Measurements from ENCODE around the gene TRAK1.

TRAK1 gene

DNA sequence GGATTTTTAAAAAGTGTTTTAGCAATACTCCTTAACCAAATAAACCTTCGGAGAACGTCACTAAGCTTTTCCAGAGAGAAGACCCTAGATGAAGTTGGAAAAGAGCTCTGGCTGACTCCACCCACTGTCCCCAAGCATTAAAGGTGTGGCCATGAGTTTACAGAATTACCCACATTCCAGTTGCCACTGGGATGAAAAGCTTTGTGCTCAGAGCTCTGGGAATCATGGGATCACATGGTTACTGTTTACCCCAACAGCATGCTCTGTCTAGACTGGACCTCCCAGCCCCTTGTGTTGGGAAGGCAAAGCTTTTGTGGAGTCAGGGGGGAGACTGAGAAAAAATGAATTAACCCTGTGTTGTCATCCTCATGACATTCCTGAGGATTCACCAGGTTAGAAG, 119.6 kb downstream of the TRAK1 start:
- no peak overlapping the region for H3K4me2 ChIP-seq (ENCODE audit: low read length)

GRCh38 chr3:42213417-42213816, 122.3 kb downstream of the TRAK1 start:
- Histone ChIP-seq H3K36me3 (ENCODE audit: control insufficient read depth, insufficient read depth, low read length) (no peaks in the 10 kb centered on the region), H3K4me1 (peaks cover 3% of the 10 kb centered on the region)
- TF ChIP-seq, protein P1, sequence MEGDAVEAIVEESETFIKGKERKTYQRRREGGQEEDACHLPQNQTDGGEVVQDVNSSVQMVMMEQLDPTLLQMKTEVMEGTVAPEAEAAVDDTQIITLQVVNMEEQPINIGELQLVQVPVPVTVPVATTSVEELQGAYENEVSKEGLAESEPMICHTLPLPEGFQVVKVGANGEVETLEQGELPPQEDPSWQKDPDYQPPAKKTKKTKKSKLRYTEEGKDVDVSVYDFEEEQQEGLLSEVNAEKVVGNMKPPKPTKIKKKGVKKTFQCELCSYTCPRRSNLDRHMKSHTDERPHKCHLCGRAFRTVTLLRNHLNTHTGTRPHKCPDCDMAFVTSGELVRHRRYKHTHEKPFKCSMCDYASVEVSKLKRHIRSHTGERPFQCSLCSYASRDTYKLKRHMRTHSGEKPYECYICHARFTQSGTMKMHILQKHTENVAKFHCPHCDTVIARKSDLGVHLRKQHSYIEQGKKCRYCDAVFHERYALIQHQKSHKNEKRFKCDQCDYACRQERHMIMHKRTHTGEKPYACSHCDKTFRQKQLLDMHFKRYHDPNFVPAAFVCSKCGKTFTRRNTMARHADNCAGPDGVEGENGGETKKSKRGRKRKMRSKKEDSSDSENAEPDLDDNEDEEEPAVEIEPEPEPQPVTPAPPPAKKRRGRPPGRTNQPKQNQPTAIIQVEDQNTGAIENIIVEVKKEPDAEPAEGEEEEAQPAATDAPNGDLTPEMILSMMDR (IDR thresholded peaks at IDR 0.05): no peak

More for the DNA sequence above, 119.6 kb downstream of the TRAK1 start:
- Histone ChIP-seq H3K36me3 (ENCODE audit: control insufficient read depth, insufficient read depth, low read length) (no peaks in the 10 kb centered on the region), H3K9me3 (ENCODE audit: control insufficient read depth, low read length) (no peaks in the 10 kb centered on the region), H3K9ac (no peak overlapping the region), H3K4me1 (peaks cover 7% of the 10 kb centered on the region), H3K27me3 (ENCODE audit: control insufficient read depth, insufficient read depth, low read length) (no peaks in the 10 kb centered on the region), H2AFZ (no peak overlapping the region), H3K79me2 (no peaks in the 10 kb centered on the region), H3K4me3 (ENCODE audit: low read depth, low read length) (no peak overlapping the region), H3K27ac (no peak overlapping the region)
- TF ChIP-seq, protein P1 (IDR thresholded peaks at IDR 0.05): no peak

DNA sequence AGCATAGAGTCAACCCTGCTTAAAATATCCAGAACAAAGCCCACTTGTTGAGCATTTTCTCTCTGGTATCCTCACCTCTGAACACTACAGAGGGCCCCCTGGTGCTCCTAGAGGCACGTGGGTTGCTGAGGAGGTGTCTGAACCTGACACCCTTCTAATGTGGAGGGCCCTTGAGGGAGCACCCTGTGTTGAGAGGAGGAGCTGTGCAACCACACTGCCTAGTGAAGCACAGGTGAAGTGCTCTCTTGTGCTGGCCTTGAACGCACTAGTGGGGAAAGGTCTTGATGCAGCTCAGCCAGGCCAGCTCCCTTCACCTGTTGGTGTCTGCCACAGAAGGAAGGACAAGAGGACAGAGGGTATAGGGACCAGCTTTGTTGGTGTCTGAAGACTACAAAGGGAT, 122.9 kb downstream of the TRAK1 start:
- H2AFZ ChIP-seq: no peak overlapping the region
- no peaks in the 10 kb centered on the region for H3K36me3 ChIP-seq (ENCODE audit: control insufficient read depth, insufficient read depth, low read length)
- TF ChIP-seq, protein P1 (IDR thresholded peaks at IDR 0.05): no peak
- peaks cover 3% of the 10 kb centered on the region for H3K4me1 ChIP-seq
- H3K79me2 ChIP-seq: no peaks in the 10 kb centered on the region
- no peaks in the 10 kb centered on the region for H3K27me3 ChIP-seq (ENCODE audit: control insufficient read depth, insufficient read depth, low read length)
- H3K27ac ChIP-seq: no peak overlapping the region
- H3K9ac ChIP-seq: no peak overlapping the region
- H3K4me2 ChIP-seq (ENCODE audit: low read length): no peak overlapping the region
- no peak overlapping the region for H3K4me3 ChIP-seq (ENCODE audit: low read depth, low read length)
- H3K9me3 ChIP-seq (ENCODE audit: control insufficient read depth, low read length): no peaks in the 10 kb centered on the region

More at GRCh38 chr3:42213417-42213816, 122.3 kb downstream of the TRAK1 start:
- Histone ChIP-seq H3K79me2 (no peaks in the 10 kb centered on the region), H3K9ac (no peak overlapping the region), H2AFZ (no peak overlapping the region), H3K4me3 (ENCODE audit: low read depth, low read length) (no peak overlapping the region), H3K9me3 (ENCODE audit: control insufficient read depth, low read length) (no peaks in the 10 kb centered on the region), H3K27me3 (ENCODE audit: control insufficient read depth, insufficient read depth, low read length) (no peaks in the 10 kb centered on the region), H3K4me2 (ENCODE audit: low read length) (no peak overlapping the region), H3K27ac (no peak overlapping the region)

GRCh38 chr3:42214565-42215283, 123.6 kb downstream of the TRAK1 start:
- H3K4me2 ChIP-seq (ENCODE audit: low read length): no peak overlapping the region
- no peak overlapping the region for H3K4me3 ChIP-seq (ENCODE audit: low read depth, low read length)
- no peaks in the 10 kb centered on the region for H3K27me3 ChIP-seq (ENCODE audit: control insufficient read depth, insufficient read depth, low read length)
- TF ChIP-seq, protein P1 (IDR thresholded peaks at IDR 0.05): no peak
- no peaks in the 10 kb centered on the region for H3K9me3 ChIP-seq (ENCODE audit: control insufficient read depth, low read length)
- no peak overlapping the region for H2AFZ ChIP-seq
- no peaks in the 10 kb centered on the region for H3K36me3 ChIP-seq (ENCODE audit: control insufficient read depth, insufficient read depth, low read length)
- H3K9ac ChIP-seq: no peak overlapping the region
- H3K4me1 ChIP-seq: peaks cover 3% of the 10 kb centered on the region
- no peaks in the 10 kb centered on the region for H3K79me2 ChIP-seq
- no peak overlapping the region for H3K27ac ChIP-seq

DNA sequence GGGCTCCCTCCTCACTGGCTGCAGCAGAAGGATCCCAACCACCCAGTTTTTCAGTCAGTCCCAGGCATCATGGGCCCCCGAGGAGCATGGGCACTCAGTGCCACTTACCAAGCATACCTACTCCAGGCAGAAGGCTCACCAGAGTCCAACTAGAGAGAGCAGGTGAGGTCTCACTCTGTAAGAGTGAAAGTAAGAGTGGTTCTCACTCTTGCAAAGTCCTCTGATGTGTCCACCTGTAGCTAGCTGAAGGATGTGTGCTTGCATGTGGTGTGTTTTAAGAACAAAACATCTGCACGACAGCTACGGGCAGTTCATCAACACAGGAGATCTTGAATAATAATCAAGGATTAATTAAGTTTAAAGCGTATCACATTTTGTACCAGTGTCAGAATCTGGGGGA, 125.1 kb downstream of the TRAK1 start:
- H3K4me2 ChIP-seq (ENCODE audit: low read length): no peak overlapping the region
- TF ChIP-seq, protein P1 (IDR thresholded peaks at IDR 0.05): no peak
- H3K36me3 ChIP-seq (ENCODE audit: control insufficient read depth, insufficient read depth, low read length): no peaks in the 10 kb centered on the region
- H3K9me3 ChIP-seq (ENCODE audit: control insufficient read depth, low read length): no peaks in the 10 kb centered on the region
- no peak overlapping the region for H3K9ac ChIP-seq
- H3K79me2 ChIP-seq: no peaks in the 10 kb centered on the region
- H2AFZ ChIP-seq: no peak overlapping the region
- peaks cover 3% of the 10 kb centered on the region for H3K4me1 ChIP-seq
- H3K27ac ChIP-seq: no peak overlapping the region
- H3K4me3 ChIP-seq (ENCODE audit: low read depth, low read length): no peak overlapping the region
- no peaks in the 10 kb centered on the region for H3K27me3 ChIP-seq (ENCODE audit: control insufficient read depth, insufficient read depth, low read length)

Measured in parathyroid adenoma (tissue), 2 donors.